ENCODE results near the gene KASH5.

KASH5 gene

GRCh38 chr19:49342291-49342721, 45.7 kb upstream of the KASH5 start:
- peak; percentile 25 for DNase-seq (ENCODE audit: low spot score)
- in situ Hi-C loops (cut with MboI; ENCODE audit: low sequenced_read_pairs, unreplicated experiment) = no loop called here
- TF ChIP-seq CTCF (IDR thresholded peaks at IDR 0.05; ENCODE audit: borderline replicate concordance, control extremely low read depth, extremely low read depth, insufficient read depth, missing control alignments) = no peak

- TF ChIP-seq CTCF (IDR thresholded peaks at IDR 0.05; ENCODE audit: borderline replicate concordance, control extremely low read depth, extremely low read depth, insufficient read depth, missing control alignments) = no peak
- in situ Hi-C loops (cut with MboI; ENCODE audit: low sequenced_read_pairs, unreplicated experiment) = no loop called here
- DNase-seq (ENCODE audit: low spot score) = peak; percentile 53
These were observed 44.9 kb upstream of the KASH5 start for GRCh38 chr19:49343123-49343522.

GRCh38 chr19:49344505-49345423, 43.3 kb upstream of the KASH5 start:
- in situ Hi-C loops (cut with MboI; ENCODE audit: low sequenced_read_pairs, unreplicated experiment) = no loop called here
- DNase-seq (ENCODE audit: low spot score) = peak; percentile 8
- no peak for TF ChIP-seq CTCF (IDR thresholded peaks at IDR 0.05; ENCODE audit: borderline replicate concordance, control extremely low read depth, extremely low read depth, insufficient read depth, missing control alignments)

GRCh38 chr19:49347191-49347590, 40.9 kb upstream of the KASH5 start:
- DNase-seq (ENCODE audit: low spot score) = no peak
- TF ChIP-seq CTCF (IDR thresholded peaks at IDR 0.05; ENCODE audit: borderline replicate concordance, control extremely low read depth, extremely low read depth, insufficient read depth, missing control alignments) = no peak
- in situ Hi-C loops (cut with MboI; ENCODE audit: low sequenced_read_pairs, unreplicated experiment) = no loop called here

GRCh38 chr19:49347835-49348234, 40.2 kb upstream of the KASH5 start:
- no peak for TF ChIP-seq CTCF (IDR thresholded peaks at IDR 0.05; ENCODE audit: borderline replicate concordance, control extremely low read depth, extremely low read depth, insufficient read depth, missing control alignments)
- no peak for DNase-seq (ENCODE audit: low spot score)
- in situ Hi-C loops (cut with MboI; ENCODE audit: low sequenced_read_pairs, unreplicated experiment) = no loop called here

GRCh38 chr19:49348305-49349189, 39.5 kb upstream of the KASH5 start:
- TF ChIP-seq CTCF (IDR thresholded peaks at IDR 0.05; ENCODE audit: borderline replicate concordance, control extremely low read depth, extremely low read depth, insufficient read depth, missing control alignments) = no peak
- no peak for DNase-seq (ENCODE audit: low spot score)
- in situ Hi-C loops (cut with MboI; ENCODE audit: low sequenced_read_pairs, unreplicated experiment) = no loop called here

Data from GM13976 (cell line).